ENCODE data around the gene OGFOD1.

Gene OGFOD1

DNA sequence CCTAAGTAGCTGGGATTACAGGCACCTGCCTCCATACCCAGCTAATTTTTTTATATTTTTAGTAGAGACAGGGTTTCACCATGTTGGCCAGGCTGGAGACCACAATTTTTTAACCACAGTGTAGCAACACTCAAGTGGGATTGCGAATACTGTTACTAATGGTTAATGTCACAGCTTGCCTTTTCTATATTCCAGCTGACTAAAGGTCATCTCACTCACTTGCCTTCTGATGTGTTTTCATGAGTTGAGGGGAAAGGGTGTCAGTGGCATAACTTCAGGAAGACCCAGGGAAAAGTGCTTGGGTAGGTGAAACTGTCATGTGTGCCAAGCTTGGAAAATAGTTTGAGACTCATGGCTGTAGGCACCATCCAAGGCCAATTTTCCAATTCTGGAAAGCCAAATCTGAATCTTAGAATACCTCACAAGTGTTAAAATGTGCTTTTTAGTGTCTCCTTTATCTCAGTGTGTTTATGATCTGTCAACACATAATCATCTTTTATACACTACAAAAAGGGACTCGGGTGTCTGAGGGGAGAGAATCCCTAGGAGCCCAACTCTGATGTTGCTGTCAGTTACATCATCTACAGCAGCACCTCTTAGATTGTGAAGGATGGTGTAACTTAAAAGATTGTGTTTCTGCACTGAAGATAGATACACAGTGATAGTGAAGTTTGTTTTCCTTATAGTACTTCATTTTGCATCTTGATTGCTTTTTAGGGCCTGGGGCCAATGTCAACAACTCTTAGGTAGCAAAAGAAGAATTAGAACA lies 27.1 kb downstream of the OGFOD1 start:
- TF ChIP-seq, protein P1, sequence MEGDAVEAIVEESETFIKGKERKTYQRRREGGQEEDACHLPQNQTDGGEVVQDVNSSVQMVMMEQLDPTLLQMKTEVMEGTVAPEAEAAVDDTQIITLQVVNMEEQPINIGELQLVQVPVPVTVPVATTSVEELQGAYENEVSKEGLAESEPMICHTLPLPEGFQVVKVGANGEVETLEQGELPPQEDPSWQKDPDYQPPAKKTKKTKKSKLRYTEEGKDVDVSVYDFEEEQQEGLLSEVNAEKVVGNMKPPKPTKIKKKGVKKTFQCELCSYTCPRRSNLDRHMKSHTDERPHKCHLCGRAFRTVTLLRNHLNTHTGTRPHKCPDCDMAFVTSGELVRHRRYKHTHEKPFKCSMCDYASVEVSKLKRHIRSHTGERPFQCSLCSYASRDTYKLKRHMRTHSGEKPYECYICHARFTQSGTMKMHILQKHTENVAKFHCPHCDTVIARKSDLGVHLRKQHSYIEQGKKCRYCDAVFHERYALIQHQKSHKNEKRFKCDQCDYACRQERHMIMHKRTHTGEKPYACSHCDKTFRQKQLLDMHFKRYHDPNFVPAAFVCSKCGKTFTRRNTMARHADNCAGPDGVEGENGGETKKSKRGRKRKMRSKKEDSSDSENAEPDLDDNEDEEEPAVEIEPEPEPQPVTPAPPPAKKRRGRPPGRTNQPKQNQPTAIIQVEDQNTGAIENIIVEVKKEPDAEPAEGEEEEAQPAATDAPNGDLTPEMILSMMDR (IDR thresholded peaks at IDR 0.05), result no peak
- TF ChIP-seq ZFX (IDR thresholded peaks at IDR 0.05; ENCODE audit: borderline replicate concordance), result no peak
- 0 out of 2 replicates have a peak overlapping the region, but pooled peaks have one; percentile 12 for H3K27ac ChIP-seq

DNA sequence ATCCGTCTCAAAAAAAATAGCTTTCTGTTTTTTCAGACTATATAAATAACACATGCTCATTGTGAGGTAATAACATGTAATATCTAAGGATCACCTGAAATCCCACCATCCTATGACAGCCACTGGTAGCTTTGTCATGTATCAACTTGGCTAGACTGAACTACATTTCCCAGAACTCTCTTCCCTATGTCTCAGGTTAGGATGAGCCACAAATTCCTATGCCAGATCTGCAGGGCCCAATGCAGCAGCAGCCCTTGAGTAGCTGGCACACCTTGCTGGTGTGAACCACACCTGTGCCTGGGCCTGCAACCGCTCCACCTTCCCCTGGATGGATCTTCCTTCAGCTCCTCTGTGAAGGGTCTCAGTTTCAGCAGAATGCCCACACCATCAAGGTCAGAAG lies 28.1 kb downstream of the OGFOD1 start:
- TF ChIP-seq, protein P1 (IDR thresholded peaks at IDR 0.05), result no peak
- no peak for TF ChIP-seq ZFX (IDR thresholded peaks at IDR 0.05; ENCODE audit: borderline replicate concordance)
- H3K27ac ChIP-seq, result no peak overlapping the region

DNA sequence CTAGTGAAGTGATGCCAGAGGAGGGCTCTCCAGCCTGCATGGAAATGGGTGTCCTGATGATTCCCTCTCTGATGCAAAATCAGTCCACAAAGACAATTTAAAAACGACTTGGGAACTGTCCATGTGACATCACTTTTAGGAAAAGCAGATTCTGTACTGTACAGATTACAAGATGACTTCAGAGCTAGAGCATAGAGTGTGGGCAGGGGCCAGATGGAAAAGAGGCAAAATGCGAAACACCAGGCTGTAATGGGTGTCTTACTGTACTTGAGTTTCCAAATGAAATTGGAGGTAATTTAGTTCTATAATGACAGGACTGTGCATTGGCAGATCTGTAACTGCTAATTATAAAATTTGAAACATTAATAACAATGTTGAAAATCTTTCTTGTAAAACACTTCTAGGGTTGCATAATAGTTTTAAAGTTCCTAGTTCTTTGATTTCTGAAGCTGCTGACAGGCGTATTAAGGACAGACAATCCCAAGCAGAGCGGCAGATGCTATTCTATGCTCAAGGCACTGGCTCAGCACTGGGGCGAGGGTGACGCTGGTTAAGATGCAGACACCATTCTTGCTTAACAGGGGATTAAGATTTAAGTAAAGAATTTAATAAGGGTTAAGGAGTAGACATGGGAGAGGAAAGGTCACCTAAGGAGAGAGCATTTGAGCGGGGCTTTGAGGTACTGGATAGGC lies 29.6 kb downstream of the OGFOD1 start:
- no peak overlapping the region for H3K27ac ChIP-seq
- TF ChIP-seq, protein P1 (IDR thresholded peaks at IDR 0.05), result no peak
- TF ChIP-seq ZFX (IDR thresholded peaks at IDR 0.05; ENCODE audit: borderline replicate concordance), result no peak

DNA sequence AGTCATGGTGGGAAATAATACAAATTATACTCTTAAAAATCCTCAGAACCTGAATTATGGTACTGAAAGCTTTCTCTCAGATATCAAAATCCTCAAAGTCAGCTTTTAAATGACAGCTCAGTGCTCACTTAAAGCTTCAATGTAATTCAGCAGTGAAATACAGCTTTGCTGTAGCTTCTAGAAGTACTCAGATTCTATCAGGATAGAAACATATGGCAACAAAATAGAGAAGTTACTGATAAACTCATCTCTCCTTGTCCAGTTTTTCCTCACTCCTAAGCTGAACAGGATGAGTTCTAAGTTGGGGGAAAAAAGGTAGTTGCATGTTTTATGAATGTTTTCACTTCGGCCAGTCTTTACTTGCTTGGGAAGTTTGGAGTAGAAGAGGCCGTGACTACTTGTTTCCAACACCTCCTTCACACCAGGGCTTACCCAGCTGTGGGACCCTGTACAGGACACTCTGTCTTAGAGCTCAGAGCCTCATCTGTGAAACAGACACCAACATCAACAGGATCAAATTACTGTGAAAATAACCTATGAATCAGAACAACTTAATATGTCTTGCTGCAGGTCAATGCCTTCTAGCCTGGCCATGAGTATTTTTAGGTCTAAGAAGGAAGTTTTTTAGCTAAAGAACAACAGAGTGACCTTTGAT lies 30.2 kb downstream of the OGFOD1 start:
- no peak overlapping the region for H3K27ac ChIP-seq
- TF ChIP-seq, protein P1 (IDR thresholded peaks at IDR 0.05), result no peak
- no peak for TF ChIP-seq ZFX (IDR thresholded peaks at IDR 0.05; ENCODE audit: borderline replicate concordance)

DNA sequence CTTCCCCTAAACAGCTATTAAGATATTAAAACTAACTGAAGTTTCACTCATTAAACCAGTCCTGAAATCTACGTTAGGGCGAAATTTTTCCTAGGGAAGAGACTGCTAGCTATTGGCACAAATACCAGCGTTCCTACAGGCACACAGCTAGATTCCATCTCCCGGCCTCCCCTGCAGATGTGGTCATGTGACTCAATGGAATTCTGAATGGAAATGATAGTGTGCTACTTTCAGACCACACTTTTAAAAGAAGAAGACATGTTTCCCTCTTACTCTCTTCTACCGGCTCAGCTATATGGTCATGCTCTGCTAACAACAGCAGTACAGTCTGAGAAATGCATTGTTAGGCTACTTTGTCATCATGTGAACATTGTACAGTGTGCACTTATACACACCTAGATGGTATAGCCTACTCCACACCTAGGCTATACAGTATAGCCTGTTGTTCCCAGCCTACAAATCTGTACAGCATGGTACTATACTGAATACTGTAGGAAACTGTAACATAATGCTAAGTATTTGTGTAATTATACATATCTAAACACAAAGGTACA lies 31.4 kb downstream of the OGFOD1 start:
- H3K27ac ChIP-seq, result no peak overlapping the region
- TF ChIP-seq, protein P1 (IDR thresholded peaks at IDR 0.05), result no peak
- TF ChIP-seq ZFX (IDR thresholded peaks at IDR 0.05; ENCODE audit: borderline replicate concordance), result no peak

DNA sequence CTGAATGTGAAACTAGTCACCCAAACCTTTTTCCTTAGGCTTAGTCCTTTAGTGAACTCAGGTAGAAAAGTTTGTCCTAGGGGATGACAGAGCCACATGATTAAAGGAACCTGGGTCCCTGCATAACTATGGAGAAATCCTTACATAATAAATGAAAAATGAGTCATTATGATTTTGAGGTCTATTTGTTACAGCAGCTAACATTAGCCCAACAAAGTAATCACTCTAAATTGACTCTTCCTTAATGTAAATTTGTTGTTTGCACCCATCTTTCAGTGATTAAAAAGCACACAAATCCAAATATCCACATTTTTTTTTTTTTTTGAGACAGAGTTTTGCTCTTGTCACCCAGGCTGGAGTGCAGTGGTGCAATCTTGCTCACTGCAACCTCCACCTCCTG lies 32.0 kb downstream of the OGFOD1 start:
- TF ChIP-seq, protein P1 (IDR thresholded peaks at IDR 0.05), result no peak
- H3K27ac ChIP-seq, result no peak overlapping the region

All from 22Rv1 (cell line).